K562 (cell line): ENCODE measurements around the gene RNASEH1. TPM values are rescaled to one million over a fixed set of nuclear protein-coding genes. Genes with fewer than 3 reads are reported as not detected.

ENCODE experiments used
- DDX20 ChIP-seq: fragments of 450-650 bp; IDR thresholded peaks from 2 replicates; pipeline ENCODE4 v1.6.1; 2016; ENCODE audit warnings: missing genetic modification characterization, low read depth, mild to moderate bottlenecking, missing compliant biosample characterization, moderate library complexity
- ELF2 ChIP-seq: fragments of 250-450 bp; sonication (Bioruptor Pico); IDR thresholded peaks from 2 replicates; pipeline ENCODE4 v1.5.0; 2021; ENCODE audit warnings: mild to moderate bottlenecking
- FOXK2 ChIP-seq, 2 experiments: fragments of 450-650 bp; IDR thresholded peaks in 1 of 2; conservative IDR thresholded peaks in 1 of 2; 2 replicates each; pipeline ENCODE4 v1.6.1; 2016; ENCODE audit warnings: low read depth in 2 of 2, mild to moderate bottlenecking in 1 of 2
- FUS ChIP-seq: fragments of 200-400 bp; formaldehyde crosslinking; optimal IDR thresholded peaks from 2 replicates; pipeline ENCODE3; 2017; ENCODE audit warnings: low read depth, low read length
- KAT8 ChIP-seq: fragments of 450-650 bp; IDR thresholded peaks from 2 replicates; pipeline ENCODE4 v1.6.1; 2016; ENCODE audit warnings: low read depth, mild to moderate bottlenecking
- NFIC ChIP-seq: fragments of 450-650 bp; IDR thresholded peaks from 2 replicates; pipeline ENCODE4 v1.6.1; 2017; ENCODE audit warnings: mild to moderate bottlenecking, inconsistent platforms
- NRF1 ChIP-seq, 2 experiments: fragments of 450-650 bp; IDR thresholded peaks in 1 of 2; conservative IDR thresholded peaks in 1 of 2; 2 replicates each; pipeline ENCODE4 v1.6.1; 2014; ENCODE audit warnings: mild to moderate bottlenecking in 2 of 2
- RBM17 ChIP-seq: fragments of 200-400 bp; formaldehyde crosslinking; IDR thresholded peaks from 2 replicates; pipeline ENCODE4 v1.6.1; 2017; ENCODE audit warnings: low read depth, mild to moderate bottlenecking, low read length, borderline replicate concordance
- RFX7 ChIP-seq: fragments of 250-450 bp; sonication (Bioruptor Pico); IDR thresholded peaks from 2 replicates; pipeline ENCODE4 v1.5.1; 2021; ENCODE audit warnings: mild to moderate bottlenecking
- SAP30 ChIP-seq: fragments of 200-600 bp; sonication (generic); IDR thresholded peaks from 2 replicates; pipeline ENCODE4 v1.6.1; 2012; ENCODE audit warnings: borderline replicate concordance, low read depth, mild to moderate bottlenecking, moderate library complexity, low read length, control low read depth, inconsistent platforms; ENCODE audit not compliant: insufficient read depth, poor library complexity, severe bottlenecking
- SRF ChIP-seq, 2 experiments: fragments of 250-450, 450-650 bp in 1 of 2; sonication (Bioruptor Pico) in 1 of 2; sonication (generic) in 1 of 2; formaldehyde crosslinking; IDR thresholded peaks; 2 replicates each; pipeline versions ENCODE4 v1.5.0 to v1.5.1; 2020 to 2022; ENCODE audit warnings: mild to moderate bottlenecking in 1 of 2, missing genetic modification reagents in 1 of 2
- ZBTB7A ChIP-seq: IDR thresholded peaks from 2 replicates; pipeline ENCODE4 v1.6.1; 2011; ENCODE audit warnings: low read depth, mild to moderate bottlenecking, low read length, moderate library complexity, borderline replicate concordance; ENCODE audit not compliant: control insufficient read depth
- ZNF175 ChIP-seq: fragments of 200-800 bp; sonication (Bioruptor generic); IDR thresholded peaks from 2 replicates; pipeline ENCODE4 v1.6.1; 2016; ENCODE audit warnings: low read depth, mild to moderate bottlenecking, missing genetic modification characterization, missing compliant biosample characterization
- ZNF224 ChIP-seq: sonication (generic); formaldehyde crosslinking; IDR thresholded peaks from 2 replicates; pipeline ENCODE4 v1.8.0; 2022; ENCODE audit warnings: mild to moderate bottlenecking, missing genetic modification reagents
- ZNF354B ChIP-seq: fragments of 250-450 bp; sonication (Bioruptor Pico); IDR thresholded peaks from 2 replicates; pipeline ENCODE4 v1.4.0; 2020
- ZNF436 ChIP-seq: fragments of 250-450, 450-650 bp; sonication (Bioruptor Pico); formaldehyde crosslinking; IDR thresholded peaks from 2 replicates; pipeline ENCODE4 v1.7.0; 2020; ENCODE audit warnings: mild to moderate bottlenecking
- ZNF75A ChIP-seq: fragments of 450-650 bp; formaldehyde crosslinking; IDR thresholded peaks from 2 replicates; pipeline ENCODE4 v1.4.0; 2020; ENCODE audit warnings: mild to moderate bottlenecking
- polyA plus RNA-seq, 8 experiments: library from polyadenylated mRNA; depleted of rRNA in 4 of 8; stranded (reverse) in 5 of 8; unstranded in 3 of 8; fragments of >200 nt; fragmentation: Nextera tagmentation in 2 of 8; fragmentation: Illumina TruSeq in 1 of 8; extraction: Ambion mirVana in 2 of 8; extraction: Trizol in 1 of 8; gene quantifications; 2 replicates each; pipeline versions ENCODE4 v1.2.1 to v1.2.3, GENCODE V29; 2011 to 2014; ENCODE audit warnings: inconsistent platforms in 1 of 8, missing spikeins in 1 of 8
- total RNA-seq, 7 experiments: library from RNA; depleted of rRNA in 6 of 7; stranded (reverse); fragments of >200 nt in 6 of 7; fragmentation: Illumina TruSeq in 2 of 7; extraction: Trizol in 2 of 7; gene quantifications; 2 replicates each; pipeline versions ENCODE4 v1.2.1 to v1.2.3, GENCODE V29; 2011 to 2021; ENCODE audit warnings: low replicate concordance in 1 of 7
- TF ChIP-seq, protein P1 (sequence below): sonication (generic); formaldehyde crosslinking; IDR thresholded peaks from 2 replicates; pipeline ENCODE4 v1.9.0; 2022; ENCODE audit warnings: mild to moderate bottlenecking, missing genetic modification reagents
- TF ChIP-seq, protein P2 (sequence below): fragments of 250-450 bp; sonication (Bioruptor Pico); IDR thresholded peaks from 2 replicates; pipeline ENCODE4 v1.8.0; 2022; ENCODE audit warnings: moderate library complexity, mild to moderate bottlenecking, inconsistent platforms
- TF ChIP-seq, protein P3 (sequence below): fragments of 450-650 bp; IDR thresholded peaks from 2 replicates; pipeline ENCODE4 v1.6.1; 2016; ENCODE audit warnings: missing biosample characterization, missing genetic modification characterization
- TF ChIP-seq, protein P4 (sequence below): fragments of 450-650 bp; conservative IDR thresholded peaks from 2 replicates; pipeline ENCODE4 v1.6.1; 2016; ENCODE audit warnings: missing genetic modification characterization, low read depth, mild to moderate bottlenecking, missing compliant biosample characterization, moderate library complexity
- TF ChIP-seq, protein P5 (sequence below): fragments of 250-450 bp; sonication (Bioruptor Pico); IDR thresholded peaks from 2 replicates; pipeline ENCODE4 v1.9.0; 2021; ENCODE audit warnings: mild to moderate bottlenecking

RNASEH1 gene
- total and polyA plus RNA-seq, 9 of the 15 experiments (the other 6 are each of a cell fraction or from before 2014, with no cell fraction given): 25.7 to 47.5 (median 42.8) TPM

DNA sequence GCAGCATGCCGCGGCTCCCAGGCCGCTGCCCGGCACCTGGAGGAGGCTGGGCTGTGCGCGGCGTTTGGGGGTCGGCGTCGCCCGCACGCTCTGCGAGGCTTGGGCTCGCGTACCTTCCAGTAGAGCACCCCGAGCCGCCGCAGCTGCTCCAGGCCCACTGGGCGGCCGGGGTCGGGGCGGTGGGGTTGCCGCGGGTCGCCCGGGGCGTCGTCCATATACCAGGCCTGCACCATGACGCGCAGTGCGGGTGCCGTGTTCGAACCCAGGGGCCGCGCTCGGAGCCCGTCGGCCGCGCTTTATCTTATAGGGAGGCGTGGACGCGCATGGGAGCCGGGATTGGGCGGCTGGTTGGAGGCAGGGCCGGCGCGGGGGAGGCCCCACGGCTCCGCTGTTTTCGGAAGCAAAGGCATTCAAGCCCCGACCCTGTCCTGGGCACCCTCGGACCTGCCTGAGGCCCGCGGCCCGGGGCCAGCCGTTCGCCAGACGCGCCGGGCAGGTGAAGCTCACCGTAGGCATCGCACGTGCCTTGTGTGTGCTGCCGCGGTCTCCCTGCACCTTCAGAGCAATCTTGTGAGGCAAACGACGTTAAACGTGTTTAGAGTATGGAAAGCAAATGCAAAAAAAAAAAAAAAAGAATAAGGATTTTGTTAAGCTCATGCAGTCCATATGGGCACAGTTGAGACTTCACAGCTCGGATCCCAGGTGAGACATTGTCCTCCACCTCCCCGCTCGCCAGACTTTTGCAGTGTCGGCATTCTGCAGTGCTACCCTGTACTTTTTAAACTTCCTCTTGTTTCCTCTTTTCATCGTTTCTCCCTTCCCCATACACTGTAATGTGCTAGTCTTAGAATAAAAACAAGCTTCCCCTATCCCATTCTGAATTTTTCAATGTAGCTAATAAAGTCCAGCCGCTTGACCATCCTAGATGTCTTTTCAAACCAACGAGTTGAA, 38.6 kb downstream of the RNASEH1 start, which contains the start of gene ADI1 (continued):
- TF ChIP-seq ZNF224 (no peak), FUS (peak; percentile 69), NRF1 (conservative IDR thresholded peaks at IDR 0.05 in 1 of 2, IDR thresholded peaks at IDR 0.05 in 1 of 2) (no peak), NFIC (no peak; the same call in 1 of the 2 replicates), SAP30 (no peak), FOXK2 (conservative IDR thresholded peaks at IDR 0.05 in 1 of 2, IDR thresholded peaks at IDR 0.05 in 1 of 2; ENCODE audit: low read depth in 2 of 2) (no peak; a peak in 1 of 4 replicates), DDX20 (tag) (no peak), SRF (CRISPR knock-in tag; IDR thresholded peaks at IDR 0.05) (peak in 1 of 2 experiments; percentile 52; a peak in 1 of 4 replicates), ZNF175 (CRISPR knock-in tag) (no peak), RFX7 (CRISPR knock-in tag) (0 out of 2 replicates have a peak, but pooled peaks have one; percentile 47), ZNF436 (CRISPR knock-in tag) (no peak), ZBTB7A (no peak), ZNF354B (CRISPR knock-in tag) (no peak), KAT8 (no peak), ELF2 (CRISPR knock-in tag) (no peak), RBM17 (no peak), ZNF75A (CRISPR knock-in tag) (peak; percentile 40; the same call in 1 of the 2 replicates)
- TF ChIP-seq, protein P1, sequence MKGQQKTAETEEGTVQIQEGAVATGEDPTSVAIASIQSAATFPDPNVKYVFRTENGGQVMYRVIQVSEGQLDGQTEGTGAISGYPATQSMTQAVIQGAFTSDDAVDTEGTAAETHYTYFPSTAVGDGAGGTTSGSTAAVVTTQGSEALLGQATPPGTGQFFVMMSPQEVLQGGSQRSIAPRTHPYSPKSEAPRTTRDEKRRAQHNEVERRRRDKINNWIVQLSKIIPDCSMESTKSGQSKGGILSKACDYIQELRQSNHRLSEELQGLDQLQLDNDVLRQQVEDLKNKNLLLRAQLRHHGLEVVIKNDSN (CRISPR knock-in tag): 0 out of 2 replicates have a peak, but pooled peaks have one; percentile 9
- TF ChIP-seq, protein P2, sequence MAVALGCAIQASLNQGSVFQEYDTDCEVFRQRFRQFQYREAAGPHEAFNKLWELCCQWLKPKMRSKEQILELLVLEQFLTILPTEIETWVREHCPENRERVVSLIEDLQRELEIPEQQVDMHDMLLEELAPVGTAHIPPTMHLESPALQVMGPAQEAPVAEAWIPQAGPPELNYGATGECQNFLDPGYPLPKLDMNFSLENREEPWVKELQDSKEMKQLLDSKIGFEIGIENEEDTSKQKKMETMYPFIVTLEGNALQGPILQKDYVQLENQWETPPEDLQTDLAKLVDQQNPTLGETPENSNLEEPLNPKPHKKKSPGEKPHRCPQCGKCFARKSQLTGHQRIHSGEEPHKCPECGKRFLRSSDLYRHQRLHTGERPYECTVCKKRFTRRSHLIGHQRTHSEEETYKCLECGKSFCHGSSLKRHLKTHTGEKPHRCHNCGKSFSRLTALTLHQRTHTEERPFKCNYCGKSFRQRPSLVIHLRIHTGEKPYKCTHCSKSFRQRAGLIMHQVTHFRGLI: no peak
- TF ChIP-seq, protein P3, sequence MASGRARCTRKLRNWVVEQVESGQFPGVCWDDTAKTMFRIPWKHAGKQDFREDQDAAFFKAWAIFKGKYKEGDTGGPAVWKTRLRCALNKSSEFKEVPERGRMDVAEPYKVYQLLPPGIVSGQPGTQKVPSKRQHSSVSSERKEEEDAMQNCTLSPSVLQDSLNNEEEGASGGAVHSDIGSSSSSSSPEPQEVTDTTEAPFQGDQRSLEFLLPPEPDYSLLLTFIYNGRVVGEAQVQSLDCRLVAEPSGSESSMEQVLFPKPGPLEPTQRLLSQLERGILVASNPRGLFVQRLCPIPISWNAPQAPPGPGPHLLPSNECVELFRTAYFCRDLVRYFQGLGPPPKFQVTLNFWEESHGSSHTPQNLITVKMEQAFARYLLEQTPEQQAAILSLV: no peak
- TF ChIP-seq, protein P4, sequence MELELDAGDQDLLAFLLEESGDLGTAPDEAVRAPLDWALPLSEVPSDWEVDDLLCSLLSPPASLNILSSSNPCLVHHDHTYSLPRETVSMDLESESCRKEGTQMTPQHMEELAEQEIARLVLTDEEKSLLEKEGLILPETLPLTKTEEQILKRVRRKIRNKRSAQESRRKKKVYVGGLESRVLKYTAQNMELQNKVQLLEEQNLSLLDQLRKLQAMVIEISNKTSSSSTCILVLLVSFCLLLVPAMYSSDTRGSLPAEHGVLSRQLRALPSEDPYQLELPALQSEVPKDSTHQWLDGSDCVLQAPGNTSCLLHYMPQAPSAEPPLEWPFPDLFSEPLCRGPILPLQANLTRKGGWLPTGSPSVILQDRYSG: no peak
- TF ChIP-seq, protein P5, sequence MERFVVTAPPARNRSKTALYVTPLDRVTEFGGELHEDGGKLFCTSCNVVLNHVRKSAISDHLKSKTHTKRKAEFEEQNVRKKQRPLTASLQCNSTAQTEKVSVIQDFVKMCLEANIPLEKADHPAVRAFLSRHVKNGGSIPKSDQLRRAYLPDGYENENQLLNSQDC (CRISPR knock-in tag): no peak
